ENCODE measurements around the gene KLHL8. TPM values are rescaled to one million over a fixed set of nuclear protein-coding genes. Genes with fewer than 3 reads are reported as not detected.
A peak's percentile ranks its signal among the peaks of the same experiment; 100 is the strongest.

The KLHL8 gene
- total RNA-seq, 1 donor from 2014 or later, result 11.5 TPM

GRCh38 chr4:87211249-87211952 is 9.0 kb downstream of the KLHL8 start:
- Mint-ChIP-seq H3K9me3 (ENCODE audit: unreplicated experiment) (no peaks in the 10 kb centered on the region), H3K4me3 (ENCODE audit: unreplicated experiment) (no peak overlapping the region), H3K4me1 (ENCODE audit: unreplicated experiment) (peaks cover 21% of the 10 kb centered on the region), H3K36me3 (ENCODE audit: unreplicated experiment) (no peaks in the 10 kb centered on the region), H3K27me3 (ENCODE audit: unreplicated experiment) (no peaks in the 10 kb centered on the region), H3K27ac (ENCODE audit: unreplicated experiment) (peak overlapping the region; percentile 37)
- no peak for TF ChIP-seq CTCF (IDR thresholded peaks at IDR 0.05)
- DNase-seq (ENCODE audit: extremely low spot score, unreplicated experiment), result no peak

DNA sequence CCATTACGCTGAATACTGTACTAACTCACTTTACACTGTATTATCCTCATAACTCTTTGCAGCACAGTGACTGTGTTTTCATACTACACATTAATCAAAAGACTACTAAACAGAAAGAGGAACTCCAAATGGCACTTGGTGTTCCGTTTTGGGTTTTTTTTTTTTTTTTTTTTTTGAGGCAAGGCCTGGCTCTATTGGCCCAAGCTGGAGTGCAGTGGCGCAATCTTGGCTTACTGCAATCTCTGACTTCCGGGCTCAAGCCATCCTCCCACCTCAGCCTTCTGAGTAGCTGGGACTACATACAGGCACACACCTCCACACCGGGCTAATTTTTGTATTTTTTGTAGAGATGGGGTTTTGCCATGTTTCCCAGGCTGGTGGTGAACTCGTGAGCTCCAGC is 10.7 kb downstream of the KLHL8 start:
- H3K27ac Mint-ChIP-seq (ENCODE audit: unreplicated experiment), result no peak overlapping the region
- peaks cover 21% of the 10 kb centered on the region for H3K4me1 Mint-ChIP-seq (ENCODE audit: unreplicated experiment)
- no peaks in the 10 kb centered on the region for H3K36me3 Mint-ChIP-seq (ENCODE audit: unreplicated experiment)
- no peak for DNase-seq (ENCODE audit: extremely low spot score, unreplicated experiment)
- H3K27me3 Mint-ChIP-seq (ENCODE audit: unreplicated experiment), result no peaks in the 10 kb centered on the region
- H3K4me3 Mint-ChIP-seq (ENCODE audit: unreplicated experiment), result no peak overlapping the region
- no peak for TF ChIP-seq CTCF (IDR thresholded peaks at IDR 0.05)
- no peaks in the 10 kb centered on the region for H3K9me3 Mint-ChIP-seq (ENCODE audit: unreplicated experiment)

- H3K36me3 Mint-ChIP-seq (ENCODE audit: unreplicated experiment), result no peaks in the 10 kb centered on the region
- no peaks in the 10 kb centered on the region for H3K9me3 Mint-ChIP-seq (ENCODE audit: unreplicated experiment)
- H3K4me1 Mint-ChIP-seq (ENCODE audit: unreplicated experiment), result peaks cover 21% of the 10 kb centered on the region
- H3K4me3 Mint-ChIP-seq (ENCODE audit: unreplicated experiment), result no peak overlapping the region
- TF ChIP-seq CTCF (IDR thresholded peaks at IDR 0.05), result no peak
- H3K27ac Mint-ChIP-seq (ENCODE audit: unreplicated experiment), result no peak overlapping the region
- no peak for DNase-seq (ENCODE audit: extremely low spot score, unreplicated experiment)
- H3K27me3 Mint-ChIP-seq (ENCODE audit: unreplicated experiment), result no peaks in the 10 kb centered on the region
These were observed 11.2 kb downstream of the KLHL8 start for GRCh38 chr4:87209182-87209581.

DNA sequence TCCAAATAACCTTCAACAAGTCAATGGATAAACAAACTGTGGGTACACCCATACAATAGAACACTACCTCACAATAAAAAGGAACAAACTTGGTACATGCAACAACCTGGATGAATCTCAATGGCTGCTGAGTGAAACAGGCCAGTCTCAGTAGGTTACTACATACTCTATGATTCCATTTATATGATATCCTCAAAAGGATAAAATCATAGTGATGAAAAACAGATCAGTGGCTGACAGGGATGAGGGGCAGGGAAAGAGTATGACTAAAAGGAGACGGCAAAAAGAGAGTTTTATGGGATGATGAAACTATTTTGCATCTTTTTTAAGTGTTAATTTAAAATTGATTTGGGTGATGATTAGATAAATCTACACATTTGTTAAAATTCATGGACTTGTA is 15.9 kb downstream of the KLHL8 start:
- TF ChIP-seq CTCF (IDR thresholded peaks at IDR 0.05), result no peak
- Mint-ChIP-seq H3K36me3 (ENCODE audit: unreplicated experiment) (no peaks in the 10 kb centered on the region), H3K27me3 (ENCODE audit: unreplicated experiment) (no peaks in the 10 kb centered on the region), H3K4me3 (ENCODE audit: unreplicated experiment) (no peak overlapping the region), H3K9me3 (ENCODE audit: unreplicated experiment) (peaks cover 7% of the 10 kb centered on the region), H3K27ac (ENCODE audit: unreplicated experiment) (no peak overlapping the region), H3K4me1 (ENCODE audit: unreplicated experiment) (no peaks in the 10 kb centered on the region)
- DNase-seq (ENCODE audit: extremely low spot score, unreplicated experiment), result no peak

DNA sequence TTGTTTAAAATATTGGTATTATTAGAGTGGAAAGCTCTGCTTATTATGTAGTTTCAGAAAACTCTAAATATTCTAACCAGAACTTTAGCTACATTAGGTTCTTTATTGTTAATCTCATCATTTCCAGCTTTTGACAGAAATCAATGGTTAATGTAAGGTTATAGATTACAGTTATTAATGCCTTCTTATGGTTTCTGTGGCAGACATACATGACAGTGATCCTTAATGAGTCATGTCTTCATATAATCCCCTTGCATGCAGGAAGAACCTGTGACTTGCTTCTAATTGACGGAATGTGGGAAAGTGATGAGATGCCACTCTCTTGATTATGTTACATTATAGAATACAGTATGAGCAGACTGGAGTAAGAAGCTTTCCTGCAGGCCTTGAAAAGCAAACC is 23.5 kb downstream of the KLHL8 start:
- Mint-ChIP-seq H3K27ac (ENCODE audit: unreplicated experiment) (no peak overlapping the region), H3K4me3 (ENCODE audit: unreplicated experiment) (no peak overlapping the region), H3K36me3 (ENCODE audit: unreplicated experiment) (no peaks in the 10 kb centered on the region), H3K27me3 (ENCODE audit: unreplicated experiment) (no peaks in the 10 kb centered on the region), H3K4me1 (ENCODE audit: unreplicated experiment) (peaks cover 13% of the 10 kb centered on the region), H3K9me3 (ENCODE audit: unreplicated experiment) (no peaks in the 10 kb centered on the region)
- TF ChIP-seq CTCF (IDR thresholded peaks at IDR 0.05), result no peak
- DNase-seq (ENCODE audit: extremely low spot score, unreplicated experiment), result no peak
